ENCODE data around the gene STAMBP. TPM values are rescaled to one million over a fixed set of nuclear protein-coding genes. Genes with fewer than 3 reads are reported as not detected.

The STAMBP gene
- total and polyA plus RNA-seq, 2 of the 13 experiments (the other 11 are each of a cell fraction or from before 2014, with no cell fraction given), result 49.6 to 53.2 TPM

DNA sequence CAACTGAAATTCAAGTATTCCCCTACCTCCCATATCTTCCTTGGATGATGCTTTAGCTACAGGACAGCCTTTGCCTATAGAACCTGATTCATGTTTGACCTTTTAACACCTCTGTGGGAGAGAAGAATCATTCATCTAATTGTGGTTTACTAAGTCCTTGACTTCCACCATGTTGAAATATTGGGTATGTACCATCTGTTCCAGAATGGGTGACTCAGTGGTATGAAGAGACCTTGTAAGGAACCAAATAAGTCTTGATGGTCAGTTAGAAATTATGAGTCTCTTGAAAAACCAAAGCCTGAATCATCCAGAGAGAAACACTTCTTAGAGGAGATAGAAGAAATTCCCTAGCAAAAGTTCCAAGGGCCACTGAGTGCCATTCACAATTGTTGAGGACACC is 27.5 kb downstream of the STAMBP start:
- no peak for TF ChIP-seq ZEB1 (IDR thresholded peaks at IDR 0.05; ENCODE audit: insufficient replicate concordance, low read depth)
- TF ChIP-seq, protein P1, sequence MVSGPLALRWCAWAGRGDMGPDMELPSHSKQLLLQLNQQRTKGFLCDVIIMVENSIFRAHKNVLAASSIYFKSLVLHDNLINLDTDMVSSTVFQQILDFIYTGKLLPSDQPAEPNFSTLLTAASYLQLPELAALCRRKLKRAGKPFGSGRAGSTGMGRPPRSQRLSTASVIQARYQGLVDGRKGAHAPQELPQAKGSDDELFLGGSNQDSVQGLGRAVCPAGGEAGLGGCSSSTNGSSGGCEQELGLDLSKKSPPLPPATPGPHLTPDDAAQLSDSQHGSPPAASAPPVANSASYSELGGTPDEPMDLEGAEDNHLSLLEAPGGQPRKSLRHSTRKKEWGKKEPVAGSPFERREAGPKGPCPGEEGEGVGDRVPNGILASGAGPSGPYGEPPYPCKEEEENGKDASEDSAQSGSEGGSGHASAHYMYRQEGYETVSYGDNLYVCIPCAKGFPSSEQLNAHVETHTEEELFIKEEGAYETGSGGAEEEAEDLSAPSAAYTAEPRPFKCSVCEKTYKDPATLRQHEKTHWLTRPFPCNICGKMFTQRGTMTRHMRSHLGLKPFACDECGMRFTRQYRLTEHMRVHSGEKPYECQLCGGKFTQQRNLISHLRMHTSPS (CRISPR knock-in tag; IDR thresholded peaks at IDR 0.05; ENCODE audit: low read depth), result no peak
- TF ChIP-seq EZH2 (conservative IDR thresholded peaks at IDR 0.05; ENCODE audit: low read depth, low read length), result no peak
- no peak for TF ChIP-seq NR2F2 (IDR thresholded peaks at IDR 0.05; ENCODE audit: borderline replicate concordance, low read depth)
- TF ChIP-seq POLR2AphosphoS5 (IDR thresholded peaks at IDR 0.05; ENCODE audit: low read depth, low read length), result no peak
- TF ChIP-seq SALL1 (CRISPR knock-in tag; IDR thresholded peaks at IDR 0.05), result no peak
- no peak for TF ChIP-seq PRPF4 (IDR thresholded peaks at IDR 0.05; ENCODE audit: low read depth, low read length, poor library complexity, severe bottlenecking)
- no peak for TF ChIP-seq HIVEP1 (CRISPR knock-in tag; IDR thresholded peaks at IDR 0.05)
- TF ChIP-seq, protein P2, sequence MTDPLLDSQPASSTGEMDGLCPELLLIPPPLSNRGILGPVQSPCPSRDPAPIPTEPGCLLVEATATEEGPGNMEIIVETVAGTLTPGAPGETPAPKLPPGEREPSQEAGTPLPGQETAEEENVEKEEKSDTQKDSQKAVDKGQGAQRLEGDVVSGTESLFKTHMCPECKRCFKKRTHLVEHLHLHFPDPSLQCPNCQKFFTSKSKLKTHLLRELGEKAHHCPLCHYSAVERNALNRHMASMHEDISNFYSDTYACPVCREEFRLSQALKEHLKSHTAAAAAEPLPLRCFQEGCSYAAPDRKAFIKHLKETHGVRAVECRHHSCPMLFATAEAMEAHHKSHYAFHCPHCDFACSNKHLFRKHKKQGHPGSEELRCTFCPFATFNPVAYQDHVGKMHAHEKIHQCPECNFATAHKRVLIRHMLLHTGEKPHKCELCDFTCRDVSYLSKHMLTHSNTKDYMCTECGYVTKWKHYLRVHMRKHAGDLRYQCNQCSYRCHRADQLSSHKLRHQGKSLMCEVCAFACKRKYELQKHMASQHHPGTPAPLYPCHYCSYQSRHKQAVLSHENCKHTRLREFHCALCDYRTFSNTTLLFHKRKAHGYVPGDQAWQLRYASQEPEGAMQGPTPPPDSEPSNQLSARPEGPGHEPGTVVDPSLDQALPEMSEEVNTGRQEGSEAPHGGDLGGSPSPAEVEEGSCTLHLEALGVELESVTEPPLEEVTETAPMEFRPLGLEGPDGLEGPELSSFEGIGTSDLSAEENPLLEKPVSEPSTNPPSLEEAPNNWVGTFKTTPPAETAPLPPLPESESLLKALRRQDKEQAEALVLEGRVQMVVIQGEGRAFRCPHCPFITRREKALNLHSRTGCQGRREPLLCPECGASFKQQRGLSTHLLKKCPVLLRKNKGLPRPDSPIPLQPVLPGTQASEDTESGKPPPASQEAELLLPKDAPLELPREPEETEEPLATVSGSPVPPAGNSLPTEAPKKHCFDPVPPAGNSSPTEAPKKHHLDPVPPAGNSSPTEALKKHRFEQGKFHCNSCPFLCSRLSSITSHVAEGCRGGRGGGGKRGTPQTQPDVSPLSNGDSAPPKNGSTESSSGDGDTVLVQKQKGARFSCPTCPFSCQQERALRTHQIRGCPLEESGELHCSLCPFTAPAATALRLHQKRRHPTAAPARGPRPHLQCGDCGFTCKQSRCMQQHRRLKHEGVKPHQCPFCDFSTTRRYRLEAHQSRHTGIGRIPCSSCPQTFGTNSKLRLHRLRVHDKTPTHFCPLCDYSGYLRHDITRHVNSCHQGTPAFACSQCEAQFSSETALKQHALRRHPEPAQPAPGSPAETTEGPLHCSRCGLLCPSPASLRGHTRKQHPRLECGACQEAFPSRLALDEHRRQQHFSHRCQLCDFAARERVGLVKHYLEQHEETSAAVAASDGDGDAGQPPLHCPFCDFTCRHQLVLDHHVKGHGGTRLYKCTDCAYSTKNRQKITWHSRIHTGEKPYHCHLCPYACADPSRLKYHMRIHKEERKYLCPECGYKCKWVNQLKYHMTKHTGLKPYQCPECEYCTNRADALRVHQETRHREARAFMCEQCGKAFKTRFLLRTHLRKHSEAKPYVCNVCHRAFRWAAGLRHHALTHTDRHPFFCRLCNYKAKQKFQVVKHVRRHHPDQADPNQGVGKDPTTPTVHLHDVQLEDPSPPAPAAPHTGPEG (CRISPR knock-in tag; IDR thresholded peaks at IDR 0.05), result no peak
- TF ChIP-seq PHB2 (IDR thresholded peaks at IDR 0.05; ENCODE audit: partially characterized antibody), result no peak
- TF ChIP-seq TBL1XR1 (IDR thresholded peaks at IDR 0.05; ENCODE audit: borderline replicate concordance, low read length, partially characterized antibody), result no peak
- no peak for TF ChIP-seq ZNF746 (CRISPR knock-in tag; IDR thresholded peaks at IDR 0.05)
- Histone ChIP-seq H3K4me1 (ENCODE audit: insufficient read depth, low read length) (no peaks in the 10 kb centered on the region), H3K36me3 (replicated peaks in 1 of 2; ENCODE audit: control insufficient read depth in 1 of 2, insufficient read depth in 2 of 2, low read length in 2 of 2) (peaks cover 19 to 68% of the 10 kb centered on the region in 2 experiments), H3K4me2 (ENCODE audit: low read depth, low read length) (no peak overlapping the region), H3K79me2 (ENCODE audit: insufficient read depth, low read length) (no peaks in the 10 kb centered on the region), H3K27me3 (ENCODE audit: control insufficient read depth in 1 of 2, insufficient read depth in 2 of 2, low read length in 2 of 2) (no peaks in the 10 kb centered on the region), H2AFZ (ENCODE audit: low read length) (no peak overlapping the region), H3K4me3 (replicated peaks in 1 of 3; ENCODE audit: insufficient read depth in 1 of 3, low read depth in 2 of 3, low read length in 3 of 3) (no peak overlapping the region), H3K9ac (ENCODE audit: insufficient read depth, low read depth, low read length) (no peak overlapping the region), H4K20me1 (ENCODE audit: insufficient read depth, low read length) (no peaks in the 10 kb centered on the region), H3K27ac (ENCODE audit: extremely low read length, insufficient read depth, low read length) (no peak overlapping the region), H3K9me3 (ENCODE audit: low read length) (no peaks in the 10 kb centered on the region)
- intact Hi-C loops (cut with micrococcal nuclease; ENCODE audit: unreplicated experiment), result no loop called here
- POLR2A ChIA-PET, result interaction anchor here (0.6 to 0.9 kb wide), 2 partner anchors 14 to 294 kb away, joined by 3 to 4 read pairs; no protein-coding TSS in a partner anchor
- in situ Hi-C loops (cut with HindIII; ENCODE audit: extremely low pct_ligation_motif_present, low pct_unique_long_range_greater_than_20kb), result no loop called here
- FAIRE-seq, result no peak
- no peak for ATAC-seq
- no TSS peak for BruUV-seq (replicated peaks)
- DNase-seq (ENCODE audit: low spot score), result no peak
- CTCF ChIA-PET (ENCODE audit: low intra/inter-chr PET ratio, low total read pairs), result no interaction called here
